Measurements from ENCODE around the gene ODF2L.

DNA sequence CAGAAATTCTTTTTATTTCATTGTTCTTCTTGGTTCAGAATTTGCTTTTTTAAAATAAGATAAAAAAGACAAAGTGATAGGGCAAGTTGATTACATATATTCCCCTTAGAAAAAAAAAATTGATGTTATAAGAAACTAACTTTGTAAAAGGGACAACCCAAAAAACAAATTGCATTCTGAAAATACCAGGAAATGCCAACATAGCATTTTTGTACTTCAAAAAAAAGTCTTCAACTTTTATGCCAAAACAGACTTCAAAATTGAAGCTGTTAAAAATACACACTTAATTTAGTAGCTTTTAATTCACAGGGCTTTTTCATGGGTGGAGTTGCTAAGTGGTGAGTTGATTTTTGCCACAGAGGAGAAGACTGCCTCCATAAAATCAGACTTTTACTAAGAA lies 70.9 kb downstream of the ODF2L start:
- no peak for TF ChIP-seq WT1 (tag by site-specific recombination; IDR thresholded peaks at IDR 0.05)
- TF ChIP-seq ZNF830 (tag by site-specific recombination; IDR thresholded peaks at IDR 0.05; ENCODE audit: low read depth), result no peak
- TF ChIP-seq ZNF335 (tag by site-specific recombination; conservative IDR thresholded peaks at IDR 0.05), result no peak
- TF ChIP-seq HOXA7 (CRISPR knock-in tag; IDR thresholded peaks at IDR 0.05; ENCODE audit: borderline replicate concordance), result no peak
- TF ChIP-seq, protein P1, sequence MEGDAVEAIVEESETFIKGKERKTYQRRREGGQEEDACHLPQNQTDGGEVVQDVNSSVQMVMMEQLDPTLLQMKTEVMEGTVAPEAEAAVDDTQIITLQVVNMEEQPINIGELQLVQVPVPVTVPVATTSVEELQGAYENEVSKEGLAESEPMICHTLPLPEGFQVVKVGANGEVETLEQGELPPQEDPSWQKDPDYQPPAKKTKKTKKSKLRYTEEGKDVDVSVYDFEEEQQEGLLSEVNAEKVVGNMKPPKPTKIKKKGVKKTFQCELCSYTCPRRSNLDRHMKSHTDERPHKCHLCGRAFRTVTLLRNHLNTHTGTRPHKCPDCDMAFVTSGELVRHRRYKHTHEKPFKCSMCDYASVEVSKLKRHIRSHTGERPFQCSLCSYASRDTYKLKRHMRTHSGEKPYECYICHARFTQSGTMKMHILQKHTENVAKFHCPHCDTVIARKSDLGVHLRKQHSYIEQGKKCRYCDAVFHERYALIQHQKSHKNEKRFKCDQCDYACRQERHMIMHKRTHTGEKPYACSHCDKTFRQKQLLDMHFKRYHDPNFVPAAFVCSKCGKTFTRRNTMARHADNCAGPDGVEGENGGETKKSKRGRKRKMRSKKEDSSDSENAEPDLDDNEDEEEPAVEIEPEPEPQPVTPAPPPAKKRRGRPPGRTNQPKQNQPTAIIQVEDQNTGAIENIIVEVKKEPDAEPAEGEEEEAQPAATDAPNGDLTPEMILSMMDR (tag by site-specific recombination; IDR thresholded peaks at IDR 0.05), result no peak
- no peak for TF ChIP-seq ZNF585B (tag by site-specific recombination; IDR thresholded peaks at IDR 0.05)
